Measurements from ENCODE around the gene HDAC3.

The HDAC3 gene

DNA sequence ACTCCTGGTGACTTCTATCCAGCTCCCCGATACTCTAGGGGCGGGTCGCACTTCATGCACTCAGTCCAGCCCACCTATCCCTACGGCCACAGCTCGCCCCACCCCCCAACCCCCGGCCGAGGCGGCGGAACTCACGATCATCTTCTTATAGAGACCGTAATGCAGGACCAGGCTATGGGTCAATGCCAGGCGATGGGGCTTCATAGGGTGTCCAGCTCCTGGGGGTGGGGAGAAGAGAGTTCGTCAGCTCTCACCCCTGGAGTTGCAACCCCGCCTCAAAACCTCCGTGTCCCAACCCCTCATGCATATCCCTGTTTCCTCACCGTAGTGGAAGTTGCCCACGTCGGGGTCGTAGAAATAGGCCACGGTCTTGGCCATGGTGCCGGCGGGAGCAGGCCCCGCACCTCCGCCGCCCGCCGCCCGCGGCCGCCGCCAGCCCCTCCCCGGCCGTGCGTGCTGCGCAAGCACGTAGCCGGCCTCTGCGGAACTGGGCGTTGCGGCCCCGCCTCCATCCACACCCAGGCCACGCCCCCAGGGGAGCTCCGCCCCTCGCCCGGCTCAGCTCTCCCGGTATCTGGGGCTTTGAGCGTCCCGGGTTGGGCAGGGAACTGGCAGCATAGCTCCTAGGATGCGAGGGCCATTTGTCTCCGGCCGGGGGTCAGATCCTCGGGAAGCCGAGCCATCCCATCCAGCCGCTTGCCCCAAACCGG lies at the start of gene HDAC3, which contains the start of gene RELL2 (continued):
- TF ChIP-seq ZNF221 (tag by site-specific recombination; IDR thresholded peaks at IDR 0.05; ENCODE audit: borderline replicate concordance) (no peak), ZSCAN16 (tag by site-specific recombination; IDR thresholded peaks at IDR 0.05) (no peak), ZFP69B (tag by site-specific recombination; IDR thresholded peaks at IDR 0.05) (no peak), IKZF3 (tag by site-specific recombination; IDR thresholded peaks at IDR 0.05) (peak; percentile 67), ZNF391 (tag by site-specific recombination; IDR thresholded peaks at IDR 0.05; ENCODE audit: borderline replicate concordance, low read depth) (no peak), SALL2 (tag by site-specific recombination; IDR thresholded peaks at IDR 0.05; ENCODE audit: borderline replicate concordance) (no peak), ZNF530 (tag by site-specific recombination; IDR thresholded peaks at IDR 0.05; ENCODE audit: low read depth) (no peak), ZNF184 (tag by site-specific recombination; IDR thresholded peaks at IDR 0.05) (no peak), ZXDB (tag by site-specific recombination; IDR thresholded peaks at IDR 0.05) (peak; percentile 55), GLIS2 (tag by site-specific recombination; IDR thresholded peaks at IDR 0.05) (peak; percentile 74), ZNF624 (tag by site-specific recombination; IDR thresholded peaks at IDR 0.05) (no peak), ZNF335 (tag by site-specific recombination; conservative IDR thresholded peaks at IDR 0.05) (0 out of 2 replicates have a peak, but pooled peaks have one; percentile 30), BCL11A (tag by site-specific recombination; IDR thresholded peaks at IDR 0.05; ENCODE audit: low read depth) (no peak), ZNF776 (tag by site-specific recombination; IDR thresholded peaks at IDR 0.05; ENCODE audit: borderline replicate concordance) (no peak), ZNF10 (tag by site-specific recombination; IDR thresholded peaks at IDR 0.05) (no peak)
- TF ChIP-seq, protein P1, sequence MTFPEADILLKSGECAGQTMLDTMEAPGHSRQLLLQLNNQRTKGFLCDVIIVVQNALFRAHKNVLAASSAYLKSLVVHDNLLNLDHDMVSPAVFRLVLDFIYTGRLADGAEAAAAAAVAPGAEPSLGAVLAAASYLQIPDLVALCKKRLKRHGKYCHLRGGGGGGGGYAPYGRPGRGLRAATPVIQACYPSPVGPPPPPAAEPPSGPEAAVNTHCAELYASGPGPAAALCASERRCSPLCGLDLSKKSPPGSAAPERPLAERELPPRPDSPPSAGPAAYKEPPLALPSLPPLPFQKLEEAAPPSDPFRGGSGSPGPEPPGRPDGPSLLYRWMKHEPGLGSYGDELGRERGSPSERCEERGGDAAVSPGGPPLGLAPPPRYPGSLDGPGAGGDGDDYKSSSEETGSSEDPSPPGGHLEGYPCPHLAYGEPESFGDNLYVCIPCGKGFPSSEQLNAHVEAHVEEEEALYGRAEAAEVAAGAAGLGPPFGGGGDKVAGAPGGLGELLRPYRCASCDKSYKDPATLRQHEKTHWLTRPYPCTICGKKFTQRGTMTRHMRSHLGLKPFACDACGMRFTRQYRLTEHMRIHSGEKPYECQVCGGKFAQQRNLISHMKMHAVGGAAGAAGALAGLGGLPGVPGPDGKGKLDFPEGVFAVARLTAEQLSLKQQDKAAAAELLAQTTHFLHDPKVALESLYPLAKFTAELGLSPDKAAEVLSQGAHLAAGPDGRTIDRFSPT (tag by site-specific recombination; IDR thresholded peaks at IDR 0.05) = no peak
- TF ChIP-seq, protein P2, sequence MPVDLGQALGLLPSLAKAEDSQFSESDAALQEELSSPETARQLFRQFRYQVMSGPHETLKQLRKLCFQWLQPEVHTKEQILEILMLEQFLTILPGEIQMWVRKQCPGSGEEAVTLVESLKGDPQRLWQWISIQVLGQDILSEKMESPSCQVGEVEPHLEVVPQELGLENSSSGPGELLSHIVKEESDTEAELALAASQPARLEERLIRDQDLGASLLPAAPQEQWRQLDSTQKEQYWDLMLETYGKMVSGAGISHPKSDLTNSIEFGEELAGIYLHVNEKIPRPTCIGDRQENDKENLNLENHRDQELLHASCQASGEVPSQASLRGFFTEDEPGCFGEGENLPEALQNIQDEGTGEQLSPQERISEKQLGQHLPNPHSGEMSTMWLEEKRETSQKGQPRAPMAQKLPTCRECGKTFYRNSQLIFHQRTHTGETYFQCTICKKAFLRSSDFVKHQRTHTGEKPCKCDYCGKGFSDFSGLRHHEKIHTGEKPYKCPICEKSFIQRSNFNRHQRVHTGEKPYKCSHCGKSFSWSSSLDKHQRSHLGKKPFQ (tag by site-specific recombination; IDR thresholded peaks at IDR 0.05) = no peak
- TF ChIP-seq, protein P3, sequence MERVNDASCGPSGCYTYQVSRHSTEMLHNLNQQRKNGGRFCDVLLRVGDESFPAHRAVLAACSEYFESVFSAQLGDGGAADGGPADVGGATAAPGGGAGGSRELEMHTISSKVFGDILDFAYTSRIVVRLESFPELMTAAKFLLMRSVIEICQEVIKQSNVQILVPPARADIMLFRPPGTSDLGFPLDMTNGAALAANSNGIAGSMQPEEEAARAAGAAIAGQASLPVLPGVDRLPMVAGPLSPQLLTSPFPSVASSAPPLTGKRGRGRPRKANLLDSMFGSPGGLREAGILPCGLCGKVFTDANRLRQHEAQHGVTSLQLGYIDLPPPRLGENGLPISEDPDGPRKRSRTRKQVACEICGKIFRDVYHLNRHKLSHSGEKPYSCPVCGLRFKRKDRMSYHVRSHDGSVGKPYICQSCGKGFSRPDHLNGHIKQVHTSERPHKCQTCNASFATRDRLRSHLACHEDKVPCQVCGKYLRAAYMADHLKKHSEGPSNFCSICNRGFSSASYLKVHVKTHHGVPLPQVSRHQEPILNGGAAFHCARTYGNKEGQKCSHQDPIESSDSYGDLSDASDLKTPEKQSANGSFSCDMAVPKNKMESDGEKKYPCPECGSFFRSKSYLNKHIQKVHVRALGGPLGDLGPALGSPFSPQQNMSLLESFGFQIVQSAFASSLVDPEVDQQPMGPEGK (tag by site-specific recombination; IDR thresholded peaks at IDR 0.05) = peak; percentile 52
- TF ChIP-seq, protein P4, sequence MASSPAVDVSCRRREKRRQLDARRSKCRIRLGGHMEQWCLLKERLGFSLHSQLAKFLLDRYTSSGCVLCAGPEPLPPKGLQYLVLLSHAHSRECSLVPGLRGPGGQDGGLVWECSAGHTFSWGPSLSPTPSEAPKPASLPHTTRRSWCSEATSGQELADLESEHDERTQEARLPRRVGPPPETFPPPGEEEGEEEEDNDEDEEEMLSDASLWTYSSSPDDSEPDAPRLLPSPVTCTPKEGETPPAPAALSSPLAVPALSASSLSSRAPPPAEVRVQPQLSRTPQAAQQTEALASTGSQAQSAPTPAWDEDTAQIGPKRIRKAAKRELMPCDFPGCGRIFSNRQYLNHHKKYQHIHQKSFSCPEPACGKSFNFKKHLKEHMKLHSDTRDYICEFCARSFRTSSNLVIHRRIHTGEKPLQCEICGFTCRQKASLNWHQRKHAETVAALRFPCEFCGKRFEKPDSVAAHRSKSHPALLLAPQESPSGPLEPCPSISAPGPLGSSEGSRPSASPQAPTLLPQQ (tag by site-specific recombination; IDR thresholded peaks at IDR 0.05) = no peak
- TF ChIP-seq, protein P5, sequence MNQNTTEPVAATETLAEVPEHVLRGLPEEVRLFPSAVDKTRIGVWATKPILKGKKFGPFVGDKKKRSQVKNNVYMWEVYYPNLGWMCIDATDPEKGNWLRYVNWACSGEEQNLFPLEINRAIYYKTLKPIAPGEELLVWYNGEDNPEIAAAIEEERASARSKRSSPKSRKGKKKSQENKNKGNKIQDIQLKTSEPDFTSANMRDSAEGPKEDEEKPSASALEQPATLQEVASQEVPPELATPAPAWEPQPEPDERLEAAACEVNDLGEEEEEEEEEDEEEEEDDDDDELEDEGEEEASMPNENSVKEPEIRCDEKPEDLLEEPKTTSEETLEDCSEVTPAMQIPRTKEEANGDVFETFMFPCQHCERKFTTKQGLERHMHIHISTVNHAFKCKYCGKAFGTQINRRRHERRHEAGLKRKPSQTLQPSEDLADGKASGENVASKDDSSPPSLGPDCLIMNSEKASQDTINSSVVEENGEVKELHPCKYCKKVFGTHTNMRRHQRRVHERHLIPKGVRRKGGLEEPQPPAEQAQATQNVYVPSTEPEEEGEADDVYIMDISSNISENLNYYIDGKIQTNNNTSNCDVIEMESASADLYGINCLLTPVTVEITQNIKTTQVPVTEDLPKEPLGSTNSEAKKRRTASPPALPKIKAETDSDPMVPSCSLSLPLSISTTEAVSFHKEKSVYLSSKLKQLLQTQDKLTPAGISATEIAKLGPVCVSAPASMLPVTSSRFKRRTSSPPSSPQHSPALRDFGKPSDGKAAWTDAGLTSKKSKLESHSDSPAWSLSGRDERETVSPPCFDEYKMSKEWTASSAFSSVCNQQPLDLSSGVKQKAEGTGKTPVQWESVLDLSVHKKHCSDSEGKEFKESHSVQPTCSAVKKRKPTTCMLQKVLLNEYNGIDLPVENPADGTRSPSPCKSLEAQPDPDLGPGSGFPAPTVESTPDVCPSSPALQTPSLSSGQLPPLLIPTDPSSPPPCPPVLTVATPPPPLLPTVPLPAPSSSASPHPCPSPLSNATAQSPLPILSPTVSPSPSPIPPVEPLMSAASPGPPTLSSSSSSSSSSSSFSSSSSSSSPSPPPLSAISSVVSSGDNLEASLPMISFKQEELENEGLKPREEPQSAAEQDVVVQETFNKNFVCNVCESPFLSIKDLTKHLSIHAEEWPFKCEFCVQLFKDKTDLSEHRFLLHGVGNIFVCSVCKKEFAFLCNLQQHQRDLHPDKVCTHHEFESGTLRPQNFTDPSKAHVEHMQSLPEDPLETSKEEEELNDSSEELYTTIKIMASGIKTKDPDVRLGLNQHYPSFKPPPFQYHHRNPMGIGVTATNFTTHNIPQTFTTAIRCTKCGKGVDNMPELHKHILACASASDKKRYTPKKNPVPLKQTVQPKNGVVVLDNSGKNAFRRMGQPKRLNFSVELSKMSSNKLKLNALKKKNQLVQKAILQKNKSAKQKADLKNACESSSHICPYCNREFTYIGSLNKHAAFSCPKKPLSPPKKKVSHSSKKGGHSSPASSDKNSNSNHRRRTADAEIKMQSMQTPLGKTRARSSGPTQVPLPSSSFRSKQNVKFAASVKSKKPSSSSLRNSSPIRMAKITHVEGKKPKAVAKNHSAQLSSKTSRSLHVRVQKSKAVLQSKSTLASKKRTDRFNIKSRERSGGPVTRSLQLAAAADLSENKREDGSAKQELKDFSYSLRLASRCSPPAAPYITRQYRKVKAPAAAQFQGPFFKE (tag by site-specific recombination; IDR thresholded peaks at IDR 0.05; ENCODE audit: borderline replicate concordance) = no peak
- TF ChIP-seq, protein P6, sequence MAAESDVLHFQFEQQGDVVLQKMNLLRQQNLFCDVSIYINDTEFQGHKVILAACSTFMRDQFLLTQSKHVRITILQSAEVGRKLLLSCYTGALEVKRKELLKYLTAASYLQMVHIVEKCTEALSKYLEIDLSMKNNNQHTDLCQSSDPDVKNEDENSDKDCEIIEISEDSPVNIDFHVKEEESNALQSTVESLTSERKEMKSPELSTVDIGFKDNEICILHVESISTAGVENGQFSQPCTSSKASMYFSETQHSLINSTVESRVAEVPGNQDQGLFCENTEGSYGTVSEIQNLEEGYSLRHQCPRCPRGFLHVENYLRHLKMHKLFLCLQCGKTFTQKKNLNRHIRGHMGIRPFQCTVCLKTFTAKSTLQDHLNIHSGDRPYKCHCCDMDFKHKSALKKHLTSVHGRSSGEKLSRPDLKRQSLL (tag by site-specific recombination; IDR thresholded peaks at IDR 0.05) = 0 out of 2 replicates have a peak, but pooled peaks have one; percentile 41
- TF ChIP-seq, protein P7, sequence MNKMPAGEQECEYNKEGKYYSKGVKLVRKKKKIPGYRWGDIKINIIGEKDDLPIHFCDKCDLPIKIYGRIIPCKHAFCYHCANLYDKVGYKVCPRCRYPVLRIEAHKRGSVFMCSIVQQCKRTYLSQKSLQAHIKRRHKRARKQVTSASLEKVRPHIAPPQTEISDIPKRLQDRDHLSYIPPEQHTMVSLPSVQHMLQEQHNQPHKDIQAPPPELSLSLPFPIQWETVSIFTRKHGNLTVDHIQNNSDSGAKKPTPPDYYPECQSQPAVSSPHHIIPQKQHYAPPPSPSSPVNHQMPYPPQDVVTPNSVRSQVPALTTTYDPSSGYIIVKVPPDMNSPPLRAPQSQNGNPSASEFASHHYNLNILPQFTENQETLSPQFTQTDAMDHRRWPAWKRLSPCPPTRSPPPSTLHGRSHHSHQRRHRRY (tag by site-specific recombination; IDR thresholded peaks at IDR 0.05) = no peak

All from HEK293 (cell line).